ENCODE measurements around the gene FRMD4A.

DNA sequence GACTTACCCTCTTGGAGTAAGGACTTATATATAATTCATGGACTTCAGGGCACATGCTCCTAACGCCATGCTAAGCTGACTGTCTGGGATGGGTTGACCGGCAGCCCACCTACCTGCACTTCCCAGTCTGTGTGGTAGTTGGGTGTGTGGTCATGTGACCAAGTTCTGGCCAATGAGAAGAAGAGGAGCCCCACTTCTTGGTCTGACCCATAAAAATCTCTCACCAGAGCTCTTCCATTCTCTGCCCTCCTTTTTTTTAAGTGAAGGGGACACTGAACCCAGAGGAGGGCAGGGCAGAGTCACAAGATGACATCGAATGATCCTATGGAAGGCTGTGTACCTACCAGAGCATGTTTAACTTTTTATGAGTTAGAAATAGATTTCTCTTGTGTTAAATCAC, 370.1 kb downstream of the FRMD4A start:
- TF ChIP-seq, protein P1, sequence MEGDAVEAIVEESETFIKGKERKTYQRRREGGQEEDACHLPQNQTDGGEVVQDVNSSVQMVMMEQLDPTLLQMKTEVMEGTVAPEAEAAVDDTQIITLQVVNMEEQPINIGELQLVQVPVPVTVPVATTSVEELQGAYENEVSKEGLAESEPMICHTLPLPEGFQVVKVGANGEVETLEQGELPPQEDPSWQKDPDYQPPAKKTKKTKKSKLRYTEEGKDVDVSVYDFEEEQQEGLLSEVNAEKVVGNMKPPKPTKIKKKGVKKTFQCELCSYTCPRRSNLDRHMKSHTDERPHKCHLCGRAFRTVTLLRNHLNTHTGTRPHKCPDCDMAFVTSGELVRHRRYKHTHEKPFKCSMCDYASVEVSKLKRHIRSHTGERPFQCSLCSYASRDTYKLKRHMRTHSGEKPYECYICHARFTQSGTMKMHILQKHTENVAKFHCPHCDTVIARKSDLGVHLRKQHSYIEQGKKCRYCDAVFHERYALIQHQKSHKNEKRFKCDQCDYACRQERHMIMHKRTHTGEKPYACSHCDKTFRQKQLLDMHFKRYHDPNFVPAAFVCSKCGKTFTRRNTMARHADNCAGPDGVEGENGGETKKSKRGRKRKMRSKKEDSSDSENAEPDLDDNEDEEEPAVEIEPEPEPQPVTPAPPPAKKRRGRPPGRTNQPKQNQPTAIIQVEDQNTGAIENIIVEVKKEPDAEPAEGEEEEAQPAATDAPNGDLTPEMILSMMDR (IDR thresholded peaks at IDR 0.05): no peak
- no peak for TF ChIP-seq POLR2A (IDR thresholded peaks at IDR 0.05)

Data from testis (tissue), 2 donors.